Measurements from ENCODE around the gene PSMD1.
"Not testable (repeated sequence)": the region's sequence is repeated elsewhere in the genome, so short reads cannot be mapped to it uniquely, and the experiment has no call there.

PSMD1 gene

DNA sequence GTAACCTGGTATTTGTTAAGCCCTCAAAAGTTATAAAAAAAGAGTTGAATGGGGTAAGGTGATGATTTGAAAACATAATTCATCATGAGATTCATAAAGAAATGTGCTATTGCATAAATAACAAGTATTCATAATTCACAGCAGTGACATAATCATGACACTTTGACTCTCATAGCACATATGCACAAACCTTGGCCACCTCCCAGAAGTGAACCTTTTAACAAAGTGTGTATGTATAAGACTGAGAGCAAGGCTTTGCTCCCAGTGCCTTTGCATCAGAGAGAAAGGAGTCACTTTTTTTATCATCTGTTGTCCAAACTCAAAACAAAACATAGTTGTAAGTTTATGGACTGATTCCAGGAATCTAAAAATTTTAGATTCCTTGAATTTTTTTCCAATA is 83.1 kb downstream of the PSMD1 start:
- no peaks in the 10 kb centered on the region for H3K4me1 ChIP-seq (ENCODE audit: insufficient read depth, low read length)
- peaks cover 20% of the 10 kb centered on the region; the same call in 1 of the 2 replicates for H3K36me3 ChIP-seq (ENCODE audit: insufficient read depth, low read depth, low read length)
- H3K27me3 ChIP-seq (ENCODE audit: insufficient read depth, low read length), result no peaks in the 10 kb centered on the region
- no peak overlapping the region for H3K27ac ChIP-seq (ENCODE audit: low read length)
- H3K4me3 ChIP-seq (ENCODE audit: low read length), result no peak overlapping the region
- H3K9ac ChIP-seq (ENCODE audit: low read depth, low read length), result no peak overlapping the region
- no peaks in the 10 kb centered on the region for H3K9me3 ChIP-seq (ENCODE audit: insufficient read depth, low read depth, low read length)

DNA sequence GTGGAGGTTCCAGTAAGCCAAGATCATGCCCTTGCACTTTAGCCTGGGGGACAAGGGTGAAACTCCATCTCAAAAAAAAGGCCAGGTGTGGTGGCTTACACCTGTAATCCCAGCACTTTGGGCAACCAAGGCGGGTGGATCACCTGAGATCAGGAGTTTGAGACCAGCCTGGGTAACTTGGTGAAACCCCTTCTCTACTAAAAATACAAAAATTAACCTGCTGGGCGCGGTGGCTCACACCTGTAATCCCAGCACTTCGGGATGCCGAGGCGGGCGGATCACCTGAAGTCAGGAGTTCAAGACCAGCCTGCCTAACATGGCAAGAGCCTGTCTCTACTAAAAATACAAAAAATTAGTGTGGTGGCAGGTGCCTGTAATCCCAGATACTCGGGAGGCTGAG is 84.1 kb downstream of the PSMD1 start:
- not testable (repeated sequence) for H3K27ac ChIP-seq (ENCODE audit: low read length)

DNA sequence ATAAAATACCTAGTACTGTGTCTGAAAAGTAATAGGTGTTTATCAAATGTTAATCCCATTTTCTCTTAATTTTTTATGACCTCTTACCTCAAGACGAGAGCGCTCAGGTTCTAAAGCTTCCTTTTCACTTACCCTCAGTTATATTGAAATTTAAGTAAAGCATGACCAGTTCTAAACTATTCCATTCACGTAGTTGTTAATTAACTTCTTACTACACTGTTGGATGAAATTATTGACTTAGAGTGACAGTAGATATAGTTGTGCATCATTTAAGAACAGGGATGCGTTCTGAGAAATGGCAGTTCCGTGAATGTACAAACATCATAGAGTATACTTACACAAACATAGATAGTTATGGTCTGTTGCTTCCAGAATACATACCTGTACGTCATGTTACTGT is 88.2 kb downstream of the PSMD1 start:
- H3K9me3 ChIP-seq (ENCODE audit: insufficient read depth, low read depth, low read length), result no peaks in the 10 kb centered on the region
- H3K27me3 ChIP-seq (ENCODE audit: insufficient read depth, low read length), result no peaks in the 10 kb centered on the region
- H3K27ac ChIP-seq (ENCODE audit: low read length), result no peak overlapping the region
- no peak overlapping the region for H3K4me3 ChIP-seq (ENCODE audit: low read length)
- peaks cover 41% of the 10 kb centered on the region for H3K36me3 ChIP-seq (ENCODE audit: insufficient read depth, low read depth, low read length)
- H3K9ac ChIP-seq (ENCODE audit: low read depth, low read length), result no peak overlapping the region
- no peaks in the 10 kb centered on the region for H3K4me1 ChIP-seq (ENCODE audit: insufficient read depth, low read length)

More for the DNA sequence above, 84.1 kb downstream of the PSMD1 start:
- H3K4me1 ChIP-seq (ENCODE audit: insufficient read depth, low read length); H3K27me3 ChIP-seq (ENCODE audit: insufficient read depth, low read length); H3K9ac ChIP-seq (ENCODE audit: low read depth, low read length); H3K9me3 ChIP-seq (ENCODE audit: insufficient read depth, low read depth, low read length); H3K4me3 ChIP-seq (ENCODE audit: low read length): not testable (repeated sequence)
- peaks cover 20% of the 10 kb centered on the region; the same call in 1 of the 2 replicates for H3K36me3 ChIP-seq (ENCODE audit: insufficient read depth, low read depth, low read length)

DNA sequence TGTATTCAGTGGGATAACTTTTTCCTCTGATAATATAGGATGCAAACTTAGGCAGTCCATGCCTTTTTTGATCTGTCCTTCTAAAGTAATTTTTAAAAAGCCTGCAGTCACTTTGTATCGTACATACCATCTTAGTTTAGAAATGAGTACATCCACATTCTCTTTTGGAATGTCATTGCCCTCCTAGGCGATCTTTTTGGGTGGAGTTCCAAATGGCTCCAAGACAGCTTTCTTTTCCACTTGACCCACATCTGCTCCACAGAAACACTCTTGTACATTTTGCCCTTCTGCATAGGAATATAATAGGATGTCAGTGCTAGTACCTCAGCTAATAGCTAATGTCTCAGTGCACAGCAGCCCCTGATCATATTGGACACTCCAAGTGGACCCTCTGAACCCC is 90.0 kb downstream of the PSMD1 start:
- no peak overlapping the region for H3K9ac ChIP-seq (ENCODE audit: low read depth, low read length)
- H3K9me3 ChIP-seq (ENCODE audit: insufficient read depth, low read depth, low read length), result no peaks in the 10 kb centered on the region
- no peak overlapping the region for H3K4me3 ChIP-seq (ENCODE audit: low read length)
- no peaks in the 10 kb centered on the region for H3K27me3 ChIP-seq (ENCODE audit: insufficient read depth, low read length)
- H3K4me1 ChIP-seq (ENCODE audit: insufficient read depth, low read length), result no peaks in the 10 kb centered on the region
- peaks cover 47% of the 10 kb centered on the region for H3K36me3 ChIP-seq (ENCODE audit: insufficient read depth, low read depth, low read length)
- no peak overlapping the region for H3K27ac ChIP-seq (ENCODE audit: low read length)

DNA sequence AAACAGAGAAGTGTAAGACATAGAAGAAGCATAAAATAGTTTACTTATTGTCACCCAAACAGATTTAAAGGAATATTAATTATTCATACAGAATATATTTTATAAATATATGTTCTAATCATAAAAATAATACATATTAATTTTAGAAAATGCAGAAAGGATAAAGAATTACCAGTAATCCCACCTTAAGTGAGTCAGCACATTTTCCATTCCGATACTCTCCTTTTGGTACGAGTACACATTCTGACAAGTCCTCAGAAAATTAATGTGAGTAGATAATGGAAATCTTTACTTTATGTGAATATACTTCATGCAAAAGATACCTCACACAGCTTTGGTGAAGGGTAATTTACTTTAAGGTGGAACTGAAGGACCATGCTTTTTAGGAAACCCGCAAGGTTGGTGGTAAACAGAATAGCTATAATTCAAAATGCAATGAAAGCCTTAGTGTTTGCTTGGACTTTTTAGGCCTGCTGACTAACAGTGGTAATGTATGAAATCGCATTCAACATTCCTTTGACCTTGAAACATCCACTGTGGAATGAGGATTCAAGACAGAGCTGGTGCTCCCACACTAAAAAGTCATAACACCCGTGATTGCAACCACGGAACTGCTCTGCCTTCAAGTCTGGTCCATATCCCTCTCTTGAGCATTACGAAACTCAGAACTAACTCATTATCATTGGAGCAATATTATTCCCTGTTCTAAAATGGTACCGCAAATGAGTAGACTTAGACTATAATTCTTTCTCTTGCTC is 96.3 kb downstream of the PSMD1 start:
- Histone ChIP-seq H3K9me3 (ENCODE audit: insufficient read depth, low read depth, low read length) (no peaks in the 10 kb centered on the region), H3K9ac (ENCODE audit: low read depth, low read length) (no peak overlapping the region), H3K36me3 (ENCODE audit: insufficient read depth, low read depth, low read length) (peaks cover 56% of the 10 kb centered on the region), H3K27ac (ENCODE audit: low read length) (no peak overlapping the region), H3K4me3 (ENCODE audit: low read length) (no peak overlapping the region), H3K27me3 (ENCODE audit: insufficient read depth, low read length) (no peaks in the 10 kb centered on the region), H3K4me1 (ENCODE audit: insufficient read depth, low read length) (no peaks in the 10 kb centered on the region)

DNA sequence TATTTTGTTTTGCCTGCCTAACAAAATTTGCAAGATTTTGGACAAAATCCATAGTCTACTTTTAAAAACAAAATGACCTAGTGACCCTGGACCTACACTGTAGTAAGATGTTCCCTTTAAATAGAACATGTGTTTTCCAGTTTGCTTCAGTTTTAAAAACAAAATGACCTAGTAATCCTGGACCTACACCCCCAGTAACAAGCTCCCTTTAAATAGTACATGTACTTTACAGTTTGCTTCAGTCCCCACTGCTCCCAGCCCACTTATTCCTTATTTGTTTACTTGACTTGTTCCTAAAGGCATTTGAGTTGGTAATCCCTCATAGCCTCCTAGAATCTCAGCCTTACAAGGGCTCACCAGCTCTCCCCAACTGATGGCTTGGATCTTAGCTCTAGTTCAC is 102.6 kb downstream of the PSMD1 start:
- Histone ChIP-seq H3K27me3 (ENCODE audit: insufficient read depth, low read length) (no peaks in the 10 kb centered on the region), H3K4me3 (ENCODE audit: low read length) (no peak overlapping the region), H3K9me3 (ENCODE audit: insufficient read depth, low read depth, low read length) (no peaks in the 10 kb centered on the region), H3K9ac (ENCODE audit: low read depth, low read length) (no peak overlapping the region), H3K27ac (ENCODE audit: low read length) (no peak overlapping the region), H3K4me1 (ENCODE audit: insufficient read depth, low read length) (peaks cover 13% of the 10 kb centered on the region), H3K36me3 (ENCODE audit: insufficient read depth, low read depth, low read length) (peaks cover 53% of the 10 kb centered on the region)

DNA sequence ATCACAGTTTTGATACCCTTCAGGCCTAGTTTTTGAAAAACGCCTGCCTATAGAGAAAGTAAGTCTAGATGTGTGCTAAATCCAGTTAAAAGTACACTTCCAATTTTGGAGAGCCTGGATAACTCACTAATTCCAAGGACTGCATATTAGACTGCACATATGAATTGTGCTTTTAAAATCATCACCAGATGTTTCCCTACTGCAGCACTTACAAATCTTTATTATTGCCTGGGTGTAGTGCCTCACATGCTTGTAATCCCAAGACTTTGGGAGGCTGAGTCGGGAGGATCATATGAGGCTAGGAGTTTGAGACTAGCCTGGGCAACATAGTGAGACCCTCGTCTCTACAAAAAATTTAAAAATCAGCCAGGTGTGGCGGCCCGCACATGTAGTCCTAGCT is 104.0 kb downstream of the PSMD1 start:
- no peak overlapping the region for H3K4me3 ChIP-seq (ENCODE audit: low read length)
- H3K4me1 ChIP-seq (ENCODE audit: insufficient read depth, low read length), result peaks cover 13% of the 10 kb centered on the region
- no peaks in the 10 kb centered on the region for H3K9me3 ChIP-seq (ENCODE audit: insufficient read depth, low read depth, low read length)
- no peak overlapping the region for H3K27ac ChIP-seq (ENCODE audit: low read length)
- H3K36me3 ChIP-seq (ENCODE audit: insufficient read depth, low read depth, low read length), result peaks cover 55% of the 10 kb centered on the region
- no peaks in the 10 kb centered on the region for H3K27me3 ChIP-seq (ENCODE audit: insufficient read depth, low read length)
- H3K9ac ChIP-seq (ENCODE audit: low read depth, low read length), result no peak overlapping the region

DNA sequence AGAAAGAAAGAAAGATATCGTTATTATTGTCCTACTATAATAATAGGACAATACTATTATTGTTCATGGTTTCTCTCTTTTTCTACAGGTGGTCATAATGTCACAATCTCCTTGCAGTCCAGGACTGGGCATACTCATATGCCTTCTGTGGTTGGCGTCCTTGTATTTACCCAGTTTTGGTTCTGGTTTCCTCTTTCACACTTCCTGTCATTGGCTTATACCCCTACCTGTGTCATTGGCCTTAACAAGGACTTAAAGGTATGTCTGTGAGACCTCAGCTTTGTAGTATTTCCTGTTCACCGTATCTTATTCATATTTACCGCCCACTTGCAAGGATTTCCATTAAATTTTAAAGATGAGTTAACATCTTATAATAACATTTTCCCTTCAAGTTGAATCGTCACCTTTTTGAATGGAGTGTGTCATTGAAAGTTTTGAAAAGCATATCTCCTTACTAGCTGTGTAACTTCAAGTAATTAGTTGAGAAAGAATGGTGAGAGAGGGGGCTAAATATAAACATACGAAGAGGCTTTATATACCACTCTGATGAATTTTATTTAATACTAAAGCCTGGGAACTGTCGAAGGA is 104.7 kb downstream of the PSMD1 start:
- H3K4me3 ChIP-seq (ENCODE audit: low read length), result no peak overlapping the region
- H3K9me3 ChIP-seq (ENCODE audit: insufficient read depth, low read depth, low read length), result no peaks in the 10 kb centered on the region
- H3K9ac ChIP-seq (ENCODE audit: low read depth, low read length), result no peak overlapping the region
- H3K36me3 ChIP-seq (ENCODE audit: insufficient read depth, low read depth, low read length), result peaks cover 62% of the 10 kb centered on the region
- no peaks in the 10 kb centered on the region for H3K27me3 ChIP-seq (ENCODE audit: insufficient read depth, low read length)
- H3K27ac ChIP-seq (ENCODE audit: low read length), result no peak overlapping the region
- peaks cover 13% of the 10 kb centered on the region for H3K4me1 ChIP-seq (ENCODE audit: insufficient read depth, low read length)

DNA sequence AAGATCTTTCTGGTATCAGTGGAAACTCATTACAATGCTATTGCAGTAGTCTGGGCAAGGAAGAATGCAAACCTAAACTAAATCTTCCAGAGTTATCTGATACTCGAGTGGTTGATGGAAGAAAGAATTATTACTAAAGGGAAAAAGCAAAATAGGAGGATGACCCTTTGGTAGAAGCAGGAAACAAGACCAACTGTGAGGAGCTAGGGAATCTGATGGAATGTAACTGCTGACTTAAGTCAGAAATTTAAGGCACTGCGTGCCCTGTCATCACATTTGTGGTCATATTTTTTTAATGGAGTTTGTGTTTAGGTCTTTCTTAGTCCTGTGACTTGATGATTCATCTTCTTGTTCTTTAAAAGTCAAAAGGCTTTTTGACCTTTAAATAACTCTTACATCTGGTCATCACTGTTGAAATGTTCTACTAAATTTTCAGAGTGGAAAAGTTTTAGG is 105.2 kb downstream of the PSMD1 start:
- Histone ChIP-seq H3K9me3 (ENCODE audit: insufficient read depth, low read depth, low read length) (no peaks in the 10 kb centered on the region), H3K4me1 (ENCODE audit: insufficient read depth, low read length) (peaks cover 13% of the 10 kb centered on the region), H3K27me3 (ENCODE audit: insufficient read depth, low read length) (no peaks in the 10 kb centered on the region), H3K36me3 (ENCODE audit: insufficient read depth, low read depth, low read length) (peaks cover 64% of the 10 kb centered on the region), H3K9ac (ENCODE audit: low read depth, low read length) (no peak overlapping the region), H3K4me3 (ENCODE audit: low read length) (no peak overlapping the region), H3K27ac (ENCODE audit: low read length) (no peak overlapping the region)

DNA sequence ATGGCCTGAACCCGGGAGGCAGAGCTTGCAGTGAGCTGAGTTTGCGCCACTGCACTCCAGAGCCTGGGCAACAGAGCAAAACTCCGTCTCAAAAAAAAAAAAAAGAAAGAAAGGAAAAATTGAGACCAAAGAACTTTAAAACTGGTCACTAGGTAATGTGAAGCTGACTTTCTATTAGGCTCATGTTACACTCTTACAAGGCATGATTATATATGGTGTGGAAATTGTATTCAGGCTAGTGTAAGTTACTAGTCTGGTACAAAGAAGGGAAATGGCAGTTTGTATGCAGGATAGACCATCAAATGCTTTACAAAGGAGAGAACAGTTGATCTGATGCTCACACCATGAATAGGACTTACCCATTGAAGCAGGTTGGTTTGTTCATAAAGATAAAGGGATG is 106.3 kb downstream of the PSMD1 start:
- H3K9ac ChIP-seq (ENCODE audit: low read depth, low read length), result no peak overlapping the region
- H3K27ac ChIP-seq (ENCODE audit: low read length), result no peak overlapping the region
- peaks cover 74% of the 10 kb centered on the region for H3K36me3 ChIP-seq (ENCODE audit: insufficient read depth, low read depth, low read length)
- H3K4me1 ChIP-seq (ENCODE audit: insufficient read depth, low read length), result peaks cover 13% of the 10 kb centered on the region
- no peaks in the 10 kb centered on the region for H3K9me3 ChIP-seq (ENCODE audit: insufficient read depth, low read depth, low read length)
- no peaks in the 10 kb centered on the region for H3K27me3 ChIP-seq (ENCODE audit: insufficient read depth, low read length)
- H3K4me3 ChIP-seq (ENCODE audit: low read length), result peak overlapping the region; percentile 17; the same call in 1 of the 2 replicates

DNA sequence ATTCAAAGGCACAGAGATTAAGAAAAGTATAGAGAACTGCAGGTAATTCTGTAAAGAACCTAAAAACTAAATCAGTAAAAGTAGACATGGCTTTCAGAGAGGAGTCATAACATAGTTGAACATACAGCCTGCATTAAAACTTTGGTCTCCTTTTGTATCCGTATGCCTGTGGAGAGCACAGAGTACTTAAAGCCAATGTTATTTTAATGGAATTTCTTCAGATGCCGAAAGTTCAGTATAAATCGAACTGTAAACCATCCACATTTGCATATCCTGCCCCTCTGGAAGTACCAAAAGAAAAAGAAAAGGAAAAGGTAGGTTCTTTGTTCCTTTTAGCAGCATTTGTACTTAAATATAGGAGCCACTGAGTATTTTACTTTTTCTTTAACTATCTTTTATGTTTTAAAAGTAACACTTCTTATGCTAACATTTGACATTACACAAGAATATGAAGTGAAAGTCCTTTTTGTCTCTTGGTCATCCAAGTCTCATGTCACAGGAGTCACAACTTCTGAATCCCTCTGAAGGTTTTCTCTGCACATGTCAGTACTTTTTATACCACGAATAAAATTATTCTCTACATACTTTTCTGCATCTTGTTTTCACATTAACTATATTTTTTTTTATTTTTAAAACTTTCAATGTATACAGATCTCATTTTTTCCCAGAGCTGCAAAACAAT is 106.9 kb downstream of the PSMD1 start:
- H3K27ac ChIP-seq (ENCODE audit: low read length), result no peak overlapping the region
- no peaks in the 10 kb centered on the region for H3K9me3 ChIP-seq (ENCODE audit: insufficient read depth, low read depth, low read length)
- H3K9ac ChIP-seq (ENCODE audit: low read depth, low read length), result no peak overlapping the region
- no peaks in the 10 kb centered on the region for H3K27me3 ChIP-seq (ENCODE audit: insufficient read depth, low read length)
- peaks cover 80% of the 10 kb centered on the region for H3K36me3 ChIP-seq (ENCODE audit: insufficient read depth, low read depth, low read length)
- peak overlapping the region; percentile 17; the same call in 1 of the 2 replicates for H3K4me3 ChIP-seq (ENCODE audit: low read length)
- H3K4me1 ChIP-seq (ENCODE audit: insufficient read depth, low read length), result peaks cover 13% of the 10 kb centered on the region
